LNCaP clone FGC (cell line): ENCODE measurements around the gene TXNRD1.

Source experiments
- DNase-seq: peaks from one replicate; pipeline ENCODE4 v3.0.0-alpha.2; 2011; ENCODE audit warnings: low read depth
- H3K4me3 ChIP-seq: 2 replicates; pipeline ENCODE4 v1.5.1; 2011; ENCODE audit warnings: mild to moderate bottlenecking, low read depth, low read length, control low read depth
- CTCF ChIP-seq: IDR thresholded peaks from 2 replicates; pipeline ENCODE4 v1.5.1; 2012; ENCODE audit warnings: mild to moderate bottlenecking; ENCODE audit not compliant: control insufficient read depth, insufficient read depth; ENCODE audit errors: extremely low read depth

TXNRD1 gene

GRCh38 chr12:104365921-104366410 is 150.4 kb downstream of the TXNRD1 start:
- TF ChIP-seq CTCF: no peak
- no peak overlapping the region for H3K4me3 ChIP-seq
- DNase-seq: no peak

GRCh38 chr12:104369708-104370107 is 154.1 kb downstream of the TXNRD1 start:
- H3K4me3 ChIP-seq: no peak overlapping the region
- no peak for DNase-seq
- TF ChIP-seq CTCF: no peak

GRCh38 chr12:104371043-104371870 is 155.7 kb downstream of the TXNRD1 start:
- no peak overlapping the region for H3K4me3 ChIP-seq
- TF ChIP-seq CTCF: no peak
- no peak for DNase-seq

- no peak for TF ChIP-seq CTCF
- DNase-seq: no peak
- H3K4me3 ChIP-seq: no peak overlapping the region
Measured at GRCh38 chr12:104372061-104372720, 156.6 kb downstream of the TXNRD1 start.

- H3K4me3 ChIP-seq: no peak overlapping the region
- DNase-seq: no peak
- no peak for TF ChIP-seq CTCF
Measured at GRCh38 chr12:104372721-104373335, 157.2 kb downstream of the TXNRD1 start.

- H3K4me3 ChIP-seq: no peak overlapping the region
- no peak for TF ChIP-seq CTCF
- no peak for DNase-seq
Measured at GRCh38 chr12:104374071-104374470, 158.5 kb downstream of the TXNRD1 start.
